Large intestine (tissue), 3 donors: ENCODE results near the gene SRXN1. TPM values are rescaled to one million over a fixed set of nuclear protein-coding genes. Genes with fewer than 3 reads are reported as not detected.

ENCODE experiments used
- DNase-seq, 2 donors: peaks; one replicate each; pipeline versions ENCODE4 v3.0.0 to v3.0.0-alpha.2; 2013
- H3K27ac ChIP-seq: one replicate; pipeline ENCODE4 v1.5.1; 2013; ENCODE audit warnings: low read length
- H3K27me3 ChIP-seq: 2 replicates; pipeline ENCODE4 v1.6.1; 2013; ENCODE audit warnings: low read length; ENCODE audit not compliant: control insufficient read depth, insufficient read depth
- H3K36me3 ChIP-seq: 2 replicates; pipeline ENCODE4 v1.6.1; 2013; ENCODE audit warnings: low read length; ENCODE audit not compliant: control insufficient read depth, insufficient read depth
- H3K4me1 ChIP-seq: one replicate; pipeline ENCODE4 v1.6.1; 2013; ENCODE audit warnings: low read length; ENCODE audit not compliant: control insufficient read depth, insufficient read depth
- H3K4me3 ChIP-seq: one replicate; pipeline ENCODE4 v1.5.1; 2013; ENCODE audit warnings: low read length
- H3K9me3 ChIP-seq: one replicate; pipeline ENCODE4 v1.6.1; 2013; ENCODE audit warnings: mild to moderate bottlenecking, low read depth, low read length, moderate library complexity; ENCODE audit not compliant: control insufficient read depth
- WGBS: methylation state at CpG from one replicate; pipeline ENCODE4 v1.1.5; 2013; ENCODE audit warnings: low lambda C conversion rate; ENCODE audit not compliant: insufficient coverage; 5-methylcytosine and 5-hydroxymethylcytosine counted together
- polyA plus RNA-seq: library from polyadenylated mRNA; unstranded; fragments of 120-200 nt; gene quantifications from one replicate; pipeline ENCODE4 v1.2.1, GENCODE V29; 2013

The SRXN1 gene
- polyA plus RNA-seq, 1 donor: 18.0 TPM

DNA sequence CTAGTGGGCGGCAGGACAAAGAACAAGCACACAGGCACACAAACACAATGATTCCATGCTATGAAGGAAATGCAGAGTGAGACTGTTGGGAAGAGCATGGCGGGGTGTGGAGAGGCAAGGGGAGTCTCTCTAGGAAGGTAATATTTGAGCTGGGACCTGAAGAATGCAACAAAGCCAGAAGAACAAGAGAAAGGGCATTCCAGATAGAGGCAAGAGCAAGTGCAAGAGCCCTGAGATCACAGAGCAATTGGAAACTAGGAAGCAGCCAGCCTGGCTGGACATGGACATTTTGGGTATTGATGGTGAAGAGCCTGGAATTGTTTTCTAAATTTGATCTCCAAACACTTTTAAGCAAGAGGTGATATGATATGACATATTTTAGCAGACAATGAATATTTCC, 15.4 kb downstream of the SRXN1 start:
- H3K27me3 ChIP-seq: peaks cover 25% of the 10 kb centered on the region
- no peaks in the 10 kb centered on the region for H3K36me3 ChIP-seq
- H3K4me3 ChIP-seq: no peak overlapping the region
- H3K9me3 ChIP-seq: no peaks in the 10 kb centered on the region
- H3K4me1 ChIP-seq: no peaks in the 10 kb centered on the region
- H3K27ac ChIP-seq: no peak overlapping the region
- no peak for DNase-seq
- 100% methylated on average over 1 of the region's 2 CpGs for WGBS

DNA sequence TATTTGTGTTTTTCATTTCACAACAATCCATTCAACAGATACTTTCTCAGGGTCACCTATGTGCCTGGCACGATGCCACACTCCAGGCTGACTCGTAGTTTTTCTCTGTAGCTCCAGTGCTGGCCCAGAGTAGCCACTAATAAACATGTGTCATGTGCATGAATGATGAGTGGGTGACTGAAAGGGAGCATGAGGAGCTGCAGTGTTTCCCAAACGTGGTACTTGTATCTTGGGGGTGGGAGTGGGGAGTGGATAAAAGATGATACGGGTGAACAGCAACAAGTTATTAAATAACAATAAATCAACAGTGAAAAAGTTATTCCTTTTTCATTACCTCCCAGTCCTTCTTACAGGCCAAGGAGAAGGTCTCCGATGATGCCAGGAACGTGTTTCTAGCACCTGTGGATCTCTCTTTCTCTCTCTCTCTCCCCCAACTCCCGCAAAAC, 17.1 kb downstream of the SRXN1 start:
- Histone ChIP-seq H3K27ac (no peak overlapping the region), H3K27me3 (peaks cover 22% of the 10 kb centered on the region), H3K4me3 (no peak overlapping the region), H3K36me3 (no peaks in the 10 kb centered on the region), H3K4me1 (no peaks in the 10 kb centered on the region), H3K9me3 (no peaks in the 10 kb centered on the region)
- no CpG with 5 or more reads among the region's 7 CpGs for WGBS
- no peak for DNase-seq

DNA sequence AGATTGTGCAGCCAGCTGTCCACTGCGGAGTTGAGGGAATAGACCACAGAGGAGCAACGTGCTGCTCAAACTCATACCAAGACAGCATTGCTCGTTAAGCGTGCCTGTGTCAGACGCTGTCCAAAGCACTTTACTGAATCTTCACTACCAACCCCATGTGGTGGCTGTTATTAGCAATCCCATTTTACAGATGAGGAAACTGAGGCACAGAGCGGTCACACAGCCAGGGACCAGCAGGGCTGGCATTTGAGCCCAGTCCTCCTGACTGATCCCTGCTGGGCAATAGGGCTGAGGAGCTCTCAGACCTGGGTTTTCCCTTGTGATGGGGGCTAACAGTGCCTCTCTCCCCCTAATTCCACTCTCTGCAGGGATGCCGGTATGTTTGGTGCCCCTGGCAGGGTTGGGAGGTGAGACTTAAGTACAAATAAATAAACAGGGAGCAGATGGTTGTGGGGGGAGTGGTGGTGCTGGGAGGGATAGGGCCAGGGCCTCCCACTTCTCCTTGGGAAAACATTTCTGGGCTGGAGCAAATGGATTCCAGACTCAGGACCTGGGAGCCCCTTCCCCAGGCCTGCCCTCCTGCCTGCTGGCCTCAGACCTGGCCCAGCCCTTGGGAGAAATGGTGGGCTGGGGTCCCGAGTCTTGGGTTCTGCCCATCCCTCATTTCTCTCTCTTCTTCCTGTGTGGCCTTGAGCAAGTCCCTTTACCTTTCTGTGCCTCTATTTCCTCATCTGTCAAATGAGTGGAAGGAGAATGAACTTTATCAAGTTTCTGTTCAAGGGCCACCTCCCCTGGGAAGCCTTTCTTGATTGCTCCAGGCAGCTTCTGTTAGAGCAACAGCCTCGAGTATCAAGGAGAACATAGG, 17.7 kb downstream of the SRXN1 start:
- no peaks in the 10 kb centered on the region for H3K4me1 ChIP-seq
- DNase-seq: no peak
- no peaks in the 10 kb centered on the region for H3K36me3 ChIP-seq
- H3K27ac ChIP-seq: no peak overlapping the region
- peaks cover 22% of the 10 kb centered on the region for H3K27me3 ChIP-seq
- no CpG with 5 or more reads among the region's 9 CpGs for WGBS
- H3K4me3 ChIP-seq: no peak overlapping the region
- H3K9me3 ChIP-seq: no peaks in the 10 kb centered on the region

DNA sequence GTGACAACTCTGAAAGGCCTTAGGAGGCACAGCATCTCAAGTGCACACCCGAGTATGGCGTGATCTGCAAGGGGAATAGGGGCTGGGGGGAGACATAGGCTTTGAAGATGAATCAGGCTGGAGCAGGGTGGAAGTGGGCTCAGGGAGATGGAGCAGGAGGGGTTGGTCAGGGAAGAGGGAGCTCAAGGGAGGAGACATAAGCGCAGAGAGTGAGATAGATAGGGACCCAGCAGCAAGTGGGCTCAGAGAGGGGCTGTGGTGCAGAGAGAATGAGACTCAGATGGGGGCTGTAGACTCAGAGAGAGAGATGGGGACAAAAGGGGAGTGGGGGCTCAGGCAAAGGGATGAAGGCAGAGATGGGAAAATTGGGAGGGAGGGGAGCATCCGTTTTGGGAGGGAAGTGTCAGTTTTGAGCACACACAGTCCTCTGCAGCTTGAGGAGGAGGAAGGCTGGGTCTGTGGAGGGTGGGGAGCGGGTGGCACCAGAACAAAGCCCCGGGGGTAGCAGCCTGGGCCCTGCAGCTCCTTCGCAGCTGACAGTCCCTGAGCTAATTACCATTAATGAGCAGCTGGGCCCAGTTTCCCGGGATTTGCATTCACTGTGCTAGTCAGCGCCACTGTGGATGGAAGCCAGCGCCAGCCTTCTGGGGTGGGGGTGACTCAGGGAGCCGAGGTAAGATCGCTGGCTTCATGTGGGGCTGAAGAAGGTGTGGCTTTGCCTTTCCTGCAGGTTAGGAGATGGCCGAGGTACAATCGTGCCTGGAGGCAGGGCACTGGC, 18.7 kb downstream of the SRXN1 start:
- WGBS: no CpG with 5 or more reads among the region's 14 CpGs
- Histone ChIP-seq H3K4me3 (no peak overlapping the region), H3K27me3 (peaks cover 20% of the 10 kb centered on the region), H3K4me1 (no peaks in the 10 kb centered on the region), H3K36me3 (no peaks in the 10 kb centered on the region), H3K27ac (no peak overlapping the region), H3K9me3 (no peaks in the 10 kb centered on the region)
- DNase-seq: no peak

DNA sequence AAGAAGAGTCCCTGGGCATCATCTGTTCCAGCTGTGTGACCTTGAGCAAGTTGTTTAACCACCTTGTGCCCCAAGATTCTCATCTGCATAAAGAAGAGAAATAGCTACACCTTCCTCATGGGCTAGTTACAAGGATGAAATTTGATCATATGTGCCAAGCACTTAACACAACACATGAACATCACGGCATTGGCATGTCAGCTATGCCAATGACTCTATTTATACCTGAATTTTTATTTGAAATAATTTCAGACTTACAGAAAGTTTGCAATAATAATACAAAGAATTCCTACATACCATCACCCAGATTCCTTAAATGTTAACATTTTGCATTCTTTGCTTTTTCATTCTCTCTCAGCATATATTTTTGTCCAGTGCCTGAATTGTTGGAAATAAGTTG, 21.9 kb downstream of the SRXN1 start:
- peaks cover 12% of the 10 kb centered on the region for H3K27me3 ChIP-seq
- 60% methylated on average over 1 of the region's 1 CpG for WGBS
- no peak overlapping the region for H3K4me3 ChIP-seq
- no peaks in the 10 kb centered on the region for H3K4me1 ChIP-seq
- no peak for DNase-seq
- no peak overlapping the region for H3K27ac ChIP-seq
- H3K36me3 ChIP-seq: no peaks in the 10 kb centered on the region
- no peaks in the 10 kb centered on the region for H3K9me3 ChIP-seq

DNA sequence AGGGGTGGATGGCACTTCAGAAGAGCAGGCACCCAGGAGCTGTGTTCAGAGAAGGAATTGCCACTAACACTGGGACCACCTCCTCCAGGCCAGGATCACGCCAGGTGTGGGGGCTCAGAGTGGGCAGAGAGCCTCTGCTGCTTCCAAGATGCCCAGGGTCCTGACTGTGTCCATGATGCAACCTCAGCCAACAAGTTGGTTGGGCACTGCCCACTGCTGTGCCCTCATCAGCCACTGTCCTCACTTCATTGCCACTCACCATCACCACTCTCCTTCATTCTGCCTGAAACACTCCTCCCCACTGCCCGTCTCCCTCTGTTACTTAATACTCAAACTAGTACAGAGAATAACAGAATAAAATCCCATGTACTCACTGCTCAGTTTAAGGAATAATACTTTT, 26.4 kb downstream of the SRXN1 start:
- Histone ChIP-seq H3K27ac (no peak overlapping the region), H3K27me3 (peaks cover 18% of the 10 kb centered on the region), H3K36me3 (no peaks in the 10 kb centered on the region), H3K4me3 (no peak overlapping the region), H3K9me3 (no peaks in the 10 kb centered on the region), H3K4me1 (no peaks in the 10 kb centered on the region)
- no peak for DNase-seq
- WGBS: no CpG with 5 or more reads among the region's 2 CpGs

DNA sequence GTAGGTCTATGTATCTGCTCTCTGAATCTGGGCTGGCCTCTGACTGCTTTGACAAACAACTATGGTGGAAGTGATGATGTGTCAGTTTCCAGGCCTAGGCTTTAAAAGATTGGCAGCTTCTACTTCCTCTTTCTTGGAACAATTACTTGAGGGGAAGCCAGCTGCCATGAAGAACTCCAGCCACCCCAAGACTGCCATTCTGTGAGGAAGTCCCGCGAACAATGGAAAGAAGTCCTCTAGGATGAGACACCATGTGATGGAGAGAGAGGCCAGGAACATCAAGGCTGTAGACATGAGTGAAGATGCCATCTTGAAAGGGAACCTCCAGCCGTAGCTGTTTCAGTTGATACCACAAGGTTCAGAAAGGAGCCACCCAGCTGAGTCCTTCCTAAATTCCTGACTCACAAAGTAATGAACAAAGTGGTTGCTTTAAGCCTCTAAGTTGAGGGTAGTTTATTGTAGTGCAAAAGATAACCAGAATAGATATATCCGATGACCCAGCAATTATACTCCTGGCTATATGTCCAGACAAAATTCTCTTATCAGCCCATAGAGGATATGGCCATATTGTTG, 27.6 kb downstream of the SRXN1 start:
- H3K27me3 ChIP-seq: peaks cover 20% of the 10 kb centered on the region
- no peak overlapping the region for H3K27ac ChIP-seq
- H3K4me3 ChIP-seq: no peak overlapping the region
- WGBS: no CpG with 5 or more reads among the region's 4 CpGs
- no peaks in the 10 kb centered on the region for H3K4me1 ChIP-seq
- no peaks in the 10 kb centered on the region for H3K9me3 ChIP-seq
- no peak for DNase-seq
- H3K36me3 ChIP-seq: no peaks in the 10 kb centered on the region

DNA sequence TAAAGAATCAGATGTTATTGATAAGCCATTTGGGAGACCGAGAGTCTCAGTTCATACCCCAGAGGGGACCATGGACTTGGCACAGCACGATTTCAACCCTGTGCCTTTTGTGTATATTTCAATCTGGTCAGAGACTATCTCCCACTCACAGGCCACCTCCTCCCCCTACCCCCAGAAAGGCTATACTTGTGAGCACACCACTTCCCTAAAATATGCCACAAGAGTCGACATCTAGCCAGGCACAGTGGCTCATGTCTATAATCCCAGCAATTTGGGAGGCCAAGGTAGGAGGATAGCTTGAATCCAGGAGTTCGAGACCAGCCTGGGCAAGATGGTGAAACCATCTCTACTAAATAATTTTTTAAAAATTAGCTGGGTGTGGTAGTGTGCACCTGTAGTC, 29.3 kb downstream of the SRXN1 start:
- no peak for DNase-seq

DNA sequence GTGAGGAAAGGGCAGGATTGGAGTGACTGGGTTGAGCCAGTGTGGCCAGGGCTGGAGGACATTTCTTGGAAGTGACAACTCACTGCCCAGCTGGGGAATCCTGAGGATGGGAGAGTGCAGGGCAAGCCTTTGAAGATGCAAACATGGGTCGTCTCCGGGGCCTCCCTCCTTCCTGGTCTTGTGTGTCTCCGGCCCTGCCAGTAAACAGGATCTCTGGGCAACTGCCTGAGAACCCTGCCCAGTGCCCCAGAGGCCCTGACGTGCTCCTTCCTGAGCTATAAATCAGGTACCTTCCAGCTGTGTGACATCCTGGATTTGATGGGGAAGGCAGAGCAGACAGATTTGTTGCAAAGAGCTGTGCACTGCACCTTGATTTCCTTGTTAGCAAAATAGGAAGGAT, 30.0 kb downstream of the SRXN1 start:
- DNase-seq: no peak
- H3K4me1 ChIP-seq: no peaks in the 10 kb centered on the region
- no CpG with 5 or more reads among the region's 4 CpGs for WGBS
- no peak overlapping the region for H3K4me3 ChIP-seq
- no peaks in the 10 kb centered on the region for H3K36me3 ChIP-seq
- H3K27me3 ChIP-seq: peaks cover 29% of the 10 kb centered on the region
- no peak overlapping the region for H3K27ac ChIP-seq
- H3K9me3 ChIP-seq: no peaks in the 10 kb centered on the region

More for the DNA sequence above, 29.3 kb downstream of the SRXN1 start:
- Histone ChIP-seq H3K4me1 (no peaks in the 10 kb centered on the region), H3K27me3 (peaks cover 26% of the 10 kb centered on the region), H3K4me3 (no peak overlapping the region), H3K36me3 (no peaks in the 10 kb centered on the region), H3K9me3 (no peaks in the 10 kb centered on the region), H3K27ac (no peak overlapping the region)
- no CpG with 5 or more reads among the region's 4 CpGs for WGBS

DNA sequence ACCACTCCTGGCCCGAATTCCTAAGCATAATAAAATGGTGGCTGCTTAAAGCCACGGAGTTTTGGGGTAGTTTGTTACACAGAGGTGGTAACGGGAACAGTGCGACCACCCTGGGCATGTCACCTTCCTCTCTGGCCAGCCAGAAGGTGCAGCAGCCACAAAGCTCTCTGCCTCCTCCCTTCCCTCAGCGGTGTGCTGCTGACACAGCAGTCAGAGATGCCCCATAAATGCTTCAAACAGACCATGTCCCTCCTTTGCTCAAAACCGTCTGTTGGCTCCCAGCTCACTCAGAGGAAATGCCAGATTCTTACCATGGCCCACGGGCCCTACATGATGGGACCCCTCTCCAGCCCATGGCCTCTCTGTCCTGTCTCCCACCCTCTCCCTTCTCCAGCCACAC, 30.8 kb downstream of the SRXN1 start:
- no peaks in the 10 kb centered on the region for H3K9me3 ChIP-seq
- no peaks in the 10 kb centered on the region for H3K4me1 ChIP-seq
- no peaks in the 10 kb centered on the region for H3K36me3 ChIP-seq
- WGBS: no CpG with 5 or more reads among the region's 7 CpGs
- H3K27ac ChIP-seq: no peak overlapping the region
- H3K4me3 ChIP-seq: no peak overlapping the region
- DNase-seq: no peak
- H3K27me3 ChIP-seq: peaks cover 36% of the 10 kb centered on the region
